HG03108 (cell line): ENCODE data around the gene MLXIP.
A peak's percentile ranks its signal among the peaks of the same experiment; 100 is the strongest.
"Not testable (repeated sequence)": the region's sequence is repeated elsewhere in the genome, so short reads cannot be mapped to it uniquely, and the experiment has no call there.

Experiments used
- ATAC-seq: cut with Tn5 transposase; IDR thresholded peaks from one replicate; pipeline ENCODE4 v1.9.1; 2021; ENCODE audit warnings: moderate library complexity; ENCODE audit not compliant: unreplicated experiment

Gene MLXIP

GRCh38 chr12:122078141-122079032 is at the start of gene MLXIP:
MLXIP (plus strand) TSS chr12:122078756; CDS start chr12:122078854, 98 bp downstream.
- ATAC-seq = peak; percentile 77

- ATAC-seq = peak; percentile 37
Observed at GRCh38 chr12:122028905-122029560, 49.5 kb upstream of the MLXIP start.

GRCh38 chr12:122029620-122030423 is 48.7 kb upstream of the MLXIP start:
- no peak for ATAC-seq

- no peak for ATAC-seq
Observed at GRCh38 chr12:122030424-122031035, 48.0 kb upstream of the MLXIP start.

- ATAC-seq = no peak
Observed at GRCh38 chr12:122031342-122032216, 47.0 kb upstream of the MLXIP start.

GRCh38 chr12:122032580-122032979 is 46.0 kb upstream of the MLXIP start:
- ATAC-seq = no peak

GRCh38 chr12:122035292-122035691 is 43.3 kb upstream of the MLXIP start:
- no peak for ATAC-seq

- no peak for ATAC-seq
Observed at GRCh38 chr12:122036153-122036552, 42.4 kb upstream of the MLXIP start.

- ATAC-seq = peak; percentile 70
Observed at GRCh38 chr12:122040579-122041386, 37.8 kb upstream of the MLXIP start.

- not testable (repeated sequence) for ATAC-seq
Observed at GRCh38 chr12:122041458-122041857, 37.1 kb upstream of the MLXIP start.

GRCh38 chr12:122042910-122043309 is 35.6 kb upstream of the MLXIP start:
- no peak for ATAC-seq

- ATAC-seq = no peak
Observed at GRCh38 chr12:122043476-122043875, 35.1 kb upstream of the MLXIP start.

GRCh38 chr12:122045262-122045661 is 33.3 kb upstream of the MLXIP start:
- no peak for ATAC-seq

- no peak for ATAC-seq
Observed at GRCh38 chr12:122046145-122046544, 32.4 kb upstream of the MLXIP start.

- ATAC-seq = no peak
Observed at GRCh38 chr12:122048151-122048550, 30.4 kb upstream of the MLXIP start.

GRCh38 chr12:122049827-122050226 is 28.7 kb upstream of the MLXIP start:
- no peak for ATAC-seq

GRCh38 chr12:122050706-122051105 is 27.9 kb upstream of the MLXIP start:
- no peak for ATAC-seq

GRCh38 chr12:122051231-122051876 is 27.2 kb upstream of the MLXIP start:
- no peak for ATAC-seq

- no peak for ATAC-seq
Observed at GRCh38 chr12:122052285-122052684, 26.3 kb upstream of the MLXIP start.
